NCI-H187 treated with DMSO at 0.1 percent for 48 hours (cell line): ENCODE data around the gene NAE1.

Source experiments
- DNase-seq: peaks from one replicate; lab custom pipeline; 2025; lab: John Stamatoyannopoulos, UW

The NAE1 gene

DNA sequence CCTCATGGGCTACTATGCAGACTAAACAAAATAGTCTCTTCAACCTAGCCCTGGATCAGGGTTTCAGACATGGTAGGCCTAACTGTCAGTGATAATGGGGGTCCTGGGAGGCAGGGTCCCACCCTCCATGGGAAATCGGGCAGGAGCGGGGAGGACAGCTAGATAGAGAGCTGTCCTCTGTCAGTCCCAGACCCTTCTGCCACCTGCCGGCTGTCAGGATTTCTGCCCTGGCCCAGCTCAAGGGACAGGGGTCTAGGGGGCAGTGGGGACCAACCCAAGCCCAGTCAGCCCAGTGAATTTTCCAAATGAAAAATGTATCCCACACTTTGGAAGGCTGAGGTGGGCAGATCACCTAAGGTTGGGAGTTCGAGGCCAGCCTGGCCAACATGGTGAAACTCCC is 18.8 kb upstream of the NAE1 start:
- no peak for DNase-seq

DNA sequence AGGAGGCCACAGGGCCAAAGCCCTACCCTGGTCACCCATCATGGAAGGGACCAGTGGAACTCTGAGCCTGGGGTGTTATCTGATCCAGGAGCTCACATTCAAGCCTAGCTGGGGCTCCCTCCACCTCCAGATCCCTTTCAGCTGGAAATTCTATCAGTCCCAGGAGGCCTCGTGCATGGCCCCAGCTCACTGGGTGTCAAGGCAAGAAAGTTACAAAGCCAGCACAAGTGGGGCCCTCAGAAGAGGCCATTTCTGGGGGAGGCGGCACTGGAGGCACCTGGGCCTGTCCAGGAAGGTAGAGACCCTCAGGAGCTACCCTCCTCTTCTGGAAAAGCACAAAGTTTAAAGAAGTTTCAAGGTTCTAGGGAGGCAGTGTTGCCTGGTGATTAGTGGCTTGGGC is 18.2 kb upstream of the NAE1 start:
- no peak for DNase-seq

DNA sequence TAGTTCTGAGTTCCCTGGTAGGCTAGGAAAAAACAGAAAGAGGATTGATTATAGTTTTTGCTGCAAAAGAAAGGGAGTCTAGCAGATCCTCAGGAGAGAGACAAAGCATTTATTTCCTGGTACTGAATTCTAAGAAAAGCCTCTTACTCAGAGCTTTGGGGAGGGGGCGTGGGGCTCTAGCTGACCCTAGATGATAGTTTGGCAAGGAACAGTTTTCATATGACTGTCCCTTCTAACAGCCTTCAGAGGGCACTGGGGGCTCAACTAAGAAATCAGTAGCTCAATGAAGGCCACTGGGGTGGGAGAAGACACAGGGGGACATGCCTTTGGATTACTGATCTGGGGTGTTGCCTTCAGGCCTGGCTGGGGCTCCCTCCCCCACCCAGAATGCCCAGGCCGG is 17.4 kb upstream of the NAE1 start:
- DNase-seq = no peak

DNA sequence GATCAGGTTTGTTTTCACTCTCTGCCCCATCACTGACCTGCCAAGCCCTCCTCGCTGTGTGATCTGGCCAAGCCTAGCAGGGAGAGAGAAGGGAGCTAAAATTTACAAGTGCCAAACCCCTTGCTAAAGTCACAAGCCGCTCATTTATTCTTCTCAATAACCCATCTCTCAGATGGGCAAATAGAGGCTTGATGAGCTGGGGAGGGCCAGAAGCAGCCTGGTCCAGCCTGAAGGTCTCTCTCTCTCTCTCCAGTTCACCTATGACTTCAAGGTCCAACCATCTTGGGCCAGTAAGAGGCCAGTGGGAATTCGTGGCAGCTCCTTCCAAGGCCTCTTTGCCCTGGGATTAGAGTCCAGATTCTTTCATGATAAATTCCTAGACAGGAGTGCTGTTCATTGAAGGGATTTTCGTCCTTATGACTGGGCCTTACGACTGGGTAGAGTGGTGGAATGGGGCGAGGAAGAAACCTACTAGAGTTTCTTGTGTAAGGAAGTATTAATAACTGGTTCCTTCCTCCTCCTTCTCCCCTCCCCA is 16.8 kb upstream of the NAE1 start:
- no peak for DNase-seq

DNA sequence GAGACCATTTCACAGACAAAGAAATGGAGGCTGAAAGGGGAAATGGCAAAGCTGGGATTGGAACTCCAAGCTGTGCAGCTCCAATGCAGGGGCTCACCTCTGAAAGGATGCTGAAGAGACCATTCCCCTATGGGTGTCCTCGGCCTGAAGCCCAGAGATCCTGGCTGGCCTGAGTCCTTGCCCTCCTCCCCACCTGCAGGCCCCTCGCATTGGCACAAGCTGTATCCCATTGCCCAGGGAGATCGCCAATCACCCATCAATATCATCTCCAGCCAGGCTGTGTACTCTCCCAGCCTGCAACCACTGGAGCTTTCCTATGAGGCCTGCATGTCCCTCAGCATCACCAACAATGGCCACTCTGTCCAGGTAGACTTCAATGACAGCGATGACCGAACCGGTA is 16.1 kb upstream of the NAE1 start:
- no peak for DNase-seq

DNA sequence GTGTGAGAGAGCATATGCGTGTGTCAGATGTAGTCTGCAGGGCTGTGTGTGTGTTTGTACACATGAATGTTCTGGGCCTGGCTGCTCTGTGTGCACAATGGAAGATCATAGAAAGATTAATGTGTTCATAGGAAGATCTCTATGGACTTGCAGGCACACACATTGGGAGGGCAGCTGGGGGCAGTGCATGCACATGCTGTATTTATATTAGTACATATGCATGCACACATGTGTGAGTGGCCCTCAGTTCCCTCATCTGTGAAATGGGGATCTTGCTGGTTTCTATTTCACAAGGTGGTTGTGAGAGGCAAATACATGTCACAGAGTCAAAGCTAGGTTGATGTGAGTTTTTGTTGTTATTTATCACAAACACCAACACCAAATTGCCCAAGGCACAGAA is 15.5 kb upstream of the NAE1 start:
- no peak for DNase-seq

DNA sequence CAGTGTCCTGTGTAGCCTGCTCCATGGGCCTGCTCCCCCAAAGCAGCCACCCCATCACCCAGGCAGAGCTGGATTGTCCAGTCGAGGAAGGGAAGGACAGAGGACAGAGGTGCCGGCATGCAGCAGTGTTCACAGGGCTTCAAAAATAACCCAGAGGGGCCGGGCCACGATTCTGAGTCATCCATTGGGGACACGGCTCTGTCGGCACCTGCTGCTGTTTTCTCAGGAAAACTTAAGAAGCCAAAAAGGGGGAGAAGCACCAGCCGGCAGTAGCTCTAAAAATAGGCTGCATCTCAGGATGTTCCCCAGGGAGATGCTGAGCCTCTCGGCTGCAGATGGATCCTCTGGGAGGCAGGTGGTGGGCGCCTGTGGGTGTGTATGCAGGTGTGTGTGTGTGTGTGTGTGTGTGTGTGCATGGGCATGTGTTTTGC is 15.0 kb upstream of the NAE1 start:
- peak; percentile 2 for DNase-seq

DNA sequence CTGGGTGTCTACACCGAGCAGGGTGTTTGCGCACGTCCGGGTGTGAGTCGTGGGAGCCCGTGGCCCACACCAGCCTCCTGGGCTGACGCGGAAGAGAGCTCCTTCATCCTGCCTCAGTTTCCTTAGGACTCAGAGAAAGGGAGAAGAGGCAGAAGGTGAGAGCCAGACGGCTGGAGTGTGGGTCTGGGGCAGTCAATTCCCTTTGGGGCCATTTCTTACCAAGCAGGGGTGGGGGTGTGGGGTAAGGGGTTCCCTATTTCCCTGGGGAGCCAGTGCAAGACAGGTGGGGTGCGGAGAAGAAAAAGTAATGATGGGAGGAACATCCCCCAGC is 14.3 kb upstream of the NAE1 start:
- DNase-seq = no peak

DNA sequence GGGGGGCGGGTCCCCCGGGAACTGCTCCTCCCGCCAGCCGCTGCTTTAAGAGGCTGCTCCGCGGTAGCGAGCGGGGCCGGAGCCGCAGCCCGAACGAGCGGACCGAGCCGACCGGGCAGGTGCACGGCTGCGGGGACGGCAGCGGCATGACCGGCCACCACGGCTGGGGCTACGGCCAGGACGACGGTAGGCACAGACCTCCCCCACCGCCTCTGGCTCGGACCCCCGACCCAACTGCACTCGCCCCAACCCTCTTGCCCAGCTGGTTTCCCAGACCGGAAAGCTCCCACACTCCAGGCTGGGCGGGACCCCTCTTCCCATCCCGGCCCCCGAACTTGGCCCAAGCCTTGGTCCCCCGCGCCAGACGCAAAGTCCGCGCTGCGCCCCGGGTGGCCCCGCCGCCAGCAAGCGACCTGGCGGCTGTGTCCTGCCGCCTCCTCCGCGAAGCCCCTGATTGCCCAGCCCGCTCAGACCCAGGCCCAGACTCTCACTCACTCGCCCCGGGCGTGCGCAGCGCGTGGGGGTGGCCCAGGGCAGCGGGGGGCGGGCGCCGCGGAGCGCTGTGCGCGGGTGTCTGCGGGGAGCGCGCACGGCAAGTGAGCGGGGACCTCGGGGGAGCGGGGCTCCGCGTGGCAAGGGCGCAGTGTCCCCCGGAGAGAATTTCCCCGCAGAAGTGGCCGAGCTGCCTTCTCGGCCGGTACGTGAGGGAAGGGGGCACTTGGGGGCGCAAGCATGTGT is 13.7 kb upstream of the NAE1 start, which contains the start of gene CA7:
CA7 (plus strand) TSS at position 73 of the 738 bp plus-strand sequence; CDS start at position 147, 74 bp downstream.
- no peak for DNase-seq

DNA sequence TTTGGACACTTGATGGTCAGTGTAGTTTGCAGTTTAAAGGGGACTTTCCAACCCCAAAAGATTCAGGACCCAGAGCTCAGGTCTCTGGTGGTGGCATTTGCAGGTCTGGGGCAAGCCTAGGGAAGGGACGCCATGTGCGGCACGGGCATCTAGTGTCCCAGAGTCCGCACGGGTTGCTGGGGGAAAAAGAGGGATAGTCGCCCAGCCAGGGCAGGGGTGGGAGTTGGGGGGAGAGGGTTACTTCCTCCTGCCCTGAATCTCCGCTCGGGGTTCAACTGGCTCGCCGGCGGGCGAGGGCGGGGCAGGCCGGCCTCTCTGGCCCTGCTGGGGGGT is 13.2 kb upstream of the NAE1 start:
- no peak for DNase-seq

DNA sequence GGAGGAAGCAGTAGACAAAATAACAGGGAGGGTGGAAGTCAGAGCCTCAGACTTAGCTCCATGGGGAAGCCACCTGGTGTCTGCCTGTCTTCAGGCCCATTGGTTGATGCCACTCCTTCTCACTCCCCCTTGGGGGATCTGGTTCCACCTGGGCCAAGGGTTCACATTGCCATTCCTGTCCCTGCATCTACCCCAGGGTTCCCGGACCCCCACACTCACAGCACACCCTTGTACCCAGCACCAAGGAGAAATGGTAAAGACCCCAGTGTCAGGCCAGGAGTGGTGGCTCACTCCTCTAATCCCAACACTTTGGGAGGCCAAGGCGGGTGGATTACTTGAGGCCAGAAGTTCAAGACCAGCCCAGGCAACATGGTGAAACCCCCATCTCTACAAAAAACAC is 12.4 kb upstream of the NAE1 start:
- DNase-seq = no peak

DNA sequence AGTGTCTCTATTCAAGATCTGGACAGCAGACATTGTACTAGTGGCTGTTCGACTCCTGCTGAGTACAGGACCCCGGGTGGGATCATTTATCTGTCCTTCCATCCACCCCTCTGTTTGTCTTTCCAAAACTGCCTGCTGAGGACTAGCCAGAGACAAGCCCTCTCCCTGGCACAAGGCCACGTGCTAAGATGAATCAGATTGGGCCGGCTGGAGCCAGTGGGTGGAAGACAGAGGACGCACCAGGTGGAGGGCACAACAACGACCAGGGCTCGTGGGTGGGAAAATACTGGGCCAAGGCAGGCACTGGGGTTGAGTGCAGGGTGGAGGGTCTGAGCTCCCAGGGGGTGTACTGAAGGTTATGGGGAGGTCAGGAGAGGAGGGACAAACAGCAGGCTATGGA is 12.0 kb upstream of the NAE1 start:
- no peak for DNase-seq

DNA sequence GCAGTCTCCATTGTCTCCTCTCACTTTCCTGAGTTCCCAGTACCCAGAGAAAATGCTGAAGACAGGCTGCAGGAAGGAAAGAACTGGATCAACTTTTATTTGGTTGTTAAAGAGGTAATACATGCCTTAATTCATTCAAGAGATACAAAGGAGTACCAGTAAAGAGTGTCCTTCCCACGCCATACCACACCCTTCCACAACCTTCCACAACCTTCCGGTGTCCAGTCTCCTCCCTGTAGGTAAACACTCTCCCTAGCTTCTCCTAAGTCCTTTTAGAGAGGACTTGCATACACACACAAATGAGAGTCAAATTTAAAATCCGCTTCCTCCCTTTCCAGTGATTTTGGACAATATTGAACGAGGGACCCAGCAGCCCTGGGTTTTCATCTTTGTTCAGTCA is 10.6 kb upstream of the NAE1 start:
- DNase-seq = no peak

DNA sequence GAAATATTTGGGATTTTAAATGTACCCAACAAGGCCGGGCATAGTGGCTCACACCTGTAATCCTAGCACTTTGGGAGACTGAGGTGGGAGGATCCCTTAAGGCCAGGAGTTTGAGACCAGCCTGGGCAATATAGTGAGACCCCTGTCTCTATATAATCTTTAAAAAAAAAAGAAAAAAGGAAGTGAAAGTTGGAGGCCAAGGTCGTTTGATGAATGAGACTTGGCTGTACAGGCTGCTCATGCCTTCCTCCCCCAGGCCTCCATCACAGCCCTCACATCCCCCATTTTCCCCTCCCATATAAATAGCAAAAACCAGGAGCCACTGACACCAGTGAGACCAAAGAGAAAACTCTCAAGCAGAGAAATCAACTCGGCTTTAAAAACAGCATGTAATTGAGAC is 10.1 kb upstream of the NAE1 start:
- DNase-seq = no peak

DNA sequence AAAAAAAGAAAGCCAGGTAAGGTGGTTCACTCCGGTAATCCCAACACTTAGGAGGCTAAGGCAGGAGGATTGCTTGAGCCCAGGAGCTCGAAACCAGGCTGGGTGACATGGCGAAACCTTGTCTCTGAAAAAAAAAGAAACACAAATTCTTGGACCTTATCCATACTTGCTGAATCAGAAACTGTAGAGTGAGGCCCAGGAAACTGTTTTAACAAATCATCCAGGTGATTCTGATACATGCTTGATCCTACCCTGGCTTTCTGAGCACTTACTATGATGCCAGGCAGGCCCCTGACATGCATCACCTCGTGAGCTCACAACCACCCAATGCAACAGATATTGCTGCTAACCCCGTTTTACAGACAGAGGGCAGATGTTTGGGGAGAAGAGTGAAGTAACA is 4.0 kb upstream of the NAE1 start:
- no peak for DNase-seq

DNA sequence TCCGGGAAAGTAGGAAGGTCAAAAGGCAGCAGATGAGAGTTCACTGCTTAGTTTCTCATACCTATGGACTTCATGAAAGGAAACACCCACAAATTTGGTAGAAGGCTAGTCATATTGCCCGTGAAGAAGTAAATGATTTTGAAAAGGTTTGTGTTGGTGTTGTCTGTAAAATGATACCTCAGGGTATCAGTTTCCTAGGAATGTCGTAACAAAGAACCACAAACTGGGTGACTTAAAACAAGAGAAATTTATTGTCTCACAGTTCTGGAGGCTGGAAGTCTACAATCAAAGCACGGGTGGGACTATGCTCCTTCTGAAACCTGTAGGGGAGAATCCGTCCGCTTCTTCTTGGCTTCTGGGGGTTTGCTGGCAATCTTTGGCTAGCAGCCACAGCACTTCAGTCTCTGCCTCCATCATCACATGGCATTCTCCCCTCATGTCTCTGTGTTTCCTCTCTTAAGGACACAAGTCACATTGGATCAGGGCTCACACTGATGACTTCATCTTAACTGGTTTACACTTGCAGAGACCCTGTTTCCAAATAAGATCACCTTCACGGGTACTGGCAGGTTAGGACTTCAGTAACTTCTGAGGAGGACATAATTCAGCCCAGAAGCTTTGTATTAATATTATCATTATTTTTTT is 2.0 kb upstream of the NAE1 start:
- no peak for DNase-seq

DNA sequence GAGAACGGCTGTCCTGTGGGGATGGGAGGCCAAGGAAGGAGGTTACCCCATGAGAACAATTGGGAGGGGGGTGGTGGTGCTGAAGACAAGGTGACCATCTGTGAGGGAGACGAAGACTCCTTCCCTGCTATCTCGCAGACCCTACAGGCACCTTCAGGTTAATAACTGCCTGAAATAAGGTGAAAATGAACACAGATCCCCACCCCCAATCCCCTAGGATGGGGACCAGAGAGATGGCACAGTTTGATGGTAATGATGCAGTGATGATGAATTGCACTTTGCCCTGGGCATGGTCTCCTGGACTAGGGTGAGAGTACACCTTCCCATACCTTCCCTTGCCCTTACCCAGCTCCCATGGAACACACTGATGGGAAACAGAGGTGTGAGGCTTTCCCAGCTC is 1.4 kb upstream of the NAE1 start:
- DNase-seq = no peak

DNA sequence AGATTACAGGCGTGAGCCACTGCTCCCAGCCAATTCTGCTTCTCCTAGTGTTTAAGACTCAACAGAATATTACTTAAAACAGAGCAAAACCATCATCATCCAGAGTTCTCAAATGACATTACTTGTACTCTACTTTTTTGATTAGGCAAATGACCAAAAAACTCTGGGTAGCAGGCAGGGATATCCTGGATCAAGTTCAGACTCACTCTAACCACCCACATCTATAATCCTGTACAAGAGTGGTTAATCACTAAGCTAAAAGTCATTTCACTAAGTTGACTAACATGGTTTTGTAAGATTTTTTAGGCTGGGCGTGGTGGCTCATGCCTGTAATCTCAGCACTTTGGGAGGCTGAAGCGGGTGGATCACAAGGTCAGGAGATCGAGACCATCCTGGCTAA is 6.8 kb downstream of the NAE1 start:
- no peak for DNase-seq

DNA sequence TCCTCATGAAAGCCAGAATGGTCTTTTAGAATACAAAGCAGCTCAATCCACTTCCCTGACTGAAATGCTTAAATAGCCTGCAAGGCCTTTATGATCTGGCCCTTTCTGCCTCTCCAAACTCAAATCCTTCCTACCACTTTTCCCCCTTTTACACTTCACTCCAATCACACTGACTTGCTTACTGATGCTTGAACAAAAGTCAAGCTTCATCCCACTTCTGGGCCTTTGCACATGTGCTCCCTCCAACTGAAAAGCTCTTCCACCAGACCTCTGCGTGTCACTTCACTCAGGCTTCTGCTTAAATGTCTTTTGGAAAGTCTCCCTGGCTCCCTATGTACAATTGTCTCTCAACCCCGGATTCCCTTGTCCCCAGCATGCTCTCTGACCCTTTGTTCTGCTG is 16.0 kb downstream of the NAE1 start:
- DNase-seq = no peak

DNA sequence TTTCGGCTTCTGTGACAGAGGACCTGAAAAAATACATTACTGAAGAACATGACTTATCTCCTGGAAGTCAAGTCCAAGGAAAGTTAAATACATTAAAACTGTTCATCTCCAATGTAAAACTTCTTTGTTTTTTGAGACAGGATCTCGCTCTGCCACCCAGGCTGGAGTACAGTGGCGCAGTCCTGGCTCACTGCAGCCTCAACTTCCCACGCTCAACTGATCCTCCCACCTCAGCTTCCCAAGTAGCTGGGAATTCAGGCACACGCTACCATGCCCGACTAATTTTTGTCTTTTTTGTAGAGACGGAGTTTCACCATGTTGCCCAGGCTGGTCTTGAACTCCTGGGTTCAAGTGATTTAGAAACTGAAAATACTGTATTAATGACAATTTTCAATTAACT is 19.7 kb downstream of the NAE1 start:
- DNase-seq = no peak

DNA sequence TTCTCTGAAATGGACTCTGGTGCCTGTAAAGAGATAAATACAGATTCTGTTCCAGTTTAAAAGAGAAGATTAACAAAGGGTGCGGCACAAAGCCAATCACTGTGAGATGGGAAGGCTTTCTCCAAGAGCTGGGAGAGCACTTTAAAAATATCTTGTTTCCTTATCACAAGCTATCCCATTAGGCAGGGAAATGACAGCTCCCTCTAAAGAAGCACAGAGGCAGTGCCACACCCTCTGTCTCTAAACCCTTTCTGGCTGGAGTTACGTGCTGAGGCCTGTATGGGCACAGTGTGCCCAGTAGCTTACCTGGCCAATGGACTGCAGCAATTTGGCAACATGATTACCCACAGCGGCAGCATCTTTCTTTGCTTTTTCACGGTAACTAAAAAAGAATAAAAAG is 20.4 kb downstream of the NAE1 start:
- DNase-seq = no peak

DNA sequence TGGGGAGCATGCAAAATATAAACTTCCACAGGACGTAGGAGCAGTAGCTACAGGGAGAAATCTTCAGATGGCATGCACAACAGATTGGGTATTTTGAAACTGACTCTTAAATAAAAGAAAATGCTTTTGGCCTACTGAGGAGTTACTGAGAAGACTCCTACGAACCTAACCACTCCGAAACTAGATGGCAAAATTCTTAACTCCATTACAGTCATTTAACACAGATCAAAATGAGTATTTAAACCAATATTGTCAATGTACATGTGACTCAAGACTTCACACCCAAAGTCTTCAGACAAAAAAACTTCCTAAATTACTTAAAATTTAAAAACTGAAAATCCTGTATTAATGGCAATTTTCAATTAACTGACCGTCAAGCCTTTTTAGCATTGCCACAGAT is 21.0 kb downstream of the NAE1 start:
- no peak for DNase-seq

DNA sequence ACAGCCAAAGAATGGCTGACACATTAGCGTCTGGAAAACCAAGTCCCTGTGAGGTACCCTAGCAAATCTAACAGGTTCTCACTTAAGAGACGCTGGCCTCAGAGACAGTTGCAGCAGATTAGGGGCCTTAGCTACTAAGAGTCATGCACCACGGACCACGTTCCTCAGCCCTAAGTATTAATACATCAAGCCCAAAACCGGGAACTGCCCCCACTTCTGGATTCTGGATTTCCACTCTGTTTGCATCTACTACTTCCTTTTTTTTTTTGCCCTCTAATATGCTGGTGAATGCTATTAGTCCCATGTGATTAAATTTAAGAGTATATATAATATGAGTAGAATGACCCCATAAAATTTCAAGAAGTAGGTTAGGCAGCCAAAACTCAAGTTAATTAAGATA is 28.6 kb downstream of the NAE1 start:
- no peak for DNase-seq
